ENCODE data around the gene MATN1. TPM values are rescaled to one million over a fixed set of nuclear protein-coding genes. Genes with fewer than 3 reads are reported as not detected.

MATN1 gene
- total and polyA plus RNA-seq, 4 donors = 0.50 to 1.4 (median 0.88) TPM

GRCh38 chr1:30701258-30701633 lies 22.1 kb downstream of the MATN1 start:
- WGBS (ENCODE audit: insufficient coverage) = 100% methylated on average over 2 of the region's 2 CpGs
- H3K4me1 ChIP-seq (ENCODE audit: control insufficient read depth, insufficient read depth, low read length) = peaks cover 35% of the 10 kb centered on the region
- no peak for DNase-seq (ENCODE audit: low read depth in 4 of 6, low spot score in 6 of 6)
- H3K27me3 ChIP-seq (ENCODE audit: control insufficient read depth, insufficient read depth, low read length) = no peaks in the 10 kb centered on the region
- no peak overlapping the region for H3K27ac ChIP-seq (ENCODE audit: low read depth, low read length)
- H3K4me3 ChIP-seq (ENCODE audit: low read depth, low read length) = no peak overlapping the region
- no peaks in the 10 kb centered on the region for H3K36me3 ChIP-seq (ENCODE audit: control insufficient read depth, insufficient read depth, low read length)
- H3K9me3 ChIP-seq (ENCODE audit: control insufficient read depth, insufficient read depth, low read length) = no peaks in the 10 kb centered on the region

- Histone ChIP-seq H3K27me3 (ENCODE audit: control insufficient read depth, insufficient read depth, low read length) (no peaks in the 10 kb centered on the region), H3K4me1 (ENCODE audit: control insufficient read depth, insufficient read depth, low read length) (peaks cover 35% of the 10 kb centered on the region), H3K27ac (ENCODE audit: low read depth, low read length) (no peak overlapping the region), H3K9me3 (ENCODE audit: control insufficient read depth, insufficient read depth, low read length) (no peaks in the 10 kb centered on the region), H3K4me3 (ENCODE audit: low read depth, low read length) (no peak overlapping the region), H3K36me3 (ENCODE audit: control insufficient read depth, insufficient read depth, low read length) (no peaks in the 10 kb centered on the region)
- DNase-seq (ENCODE audit: low read depth in 4 of 6, low spot score in 6 of 6) = no peak
- WGBS (ENCODE audit: insufficient coverage) = 79% methylated on average over 7 of the region's 7 CpGs
Measured at GRCh38 chr1:30700528-30701257, 22.7 kb downstream of the MATN1 start.

- H3K9me3 ChIP-seq (ENCODE audit: control insufficient read depth, insufficient read depth, low read length) = no peaks in the 10 kb centered on the region
- no peaks in the 10 kb centered on the region for H3K36me3 ChIP-seq (ENCODE audit: control insufficient read depth, insufficient read depth, low read length)
- 89% methylated on average over 1 of the region's 1 CpG for WGBS (ENCODE audit: insufficient coverage)
- H3K4me3 ChIP-seq (ENCODE audit: low read depth, low read length) = no peak overlapping the region
- H3K27ac ChIP-seq (ENCODE audit: low read depth, low read length) = no peak overlapping the region
- DNase-seq (ENCODE audit: low read depth in 4 of 6, low spot score in 6 of 6) = no peak
- no peaks in the 10 kb centered on the region for H3K27me3 ChIP-seq (ENCODE audit: control insufficient read depth, insufficient read depth, low read length)
- peaks cover 26% of the 10 kb centered on the region for H3K4me1 ChIP-seq (ENCODE audit: control insufficient read depth, insufficient read depth, low read length)
Measured at GRCh38 chr1:30699762-30700161, 23.6 kb downstream of the MATN1 start.

GRCh38 chr1:30698401-30698981 lies 24.9 kb downstream of the MATN1 start:
- Histone ChIP-seq H3K36me3 (ENCODE audit: control insufficient read depth, insufficient read depth, low read length) (no peaks in the 10 kb centered on the region), H3K9me3 (ENCODE audit: control insufficient read depth, insufficient read depth, low read length) (no peaks in the 10 kb centered on the region), H3K4me1 (ENCODE audit: control insufficient read depth, insufficient read depth, low read length) (peaks cover 20% of the 10 kb centered on the region), H3K27me3 (ENCODE audit: control insufficient read depth, insufficient read depth, low read length) (no peaks in the 10 kb centered on the region), H3K27ac (ENCODE audit: low read depth, low read length) (no peak overlapping the region), H3K4me3 (ENCODE audit: low read depth, low read length) (no peak overlapping the region)
- DNase-seq (ENCODE audit: low read depth in 4 of 6, low spot score in 6 of 6) = peak in 1 of 6 donors; percentile 68
- 54% methylated on average over 12 of the region's 17 CpGs for WGBS (ENCODE audit: insufficient coverage)

- no peaks in the 10 kb centered on the region for H3K36me3 ChIP-seq (ENCODE audit: control insufficient read depth, insufficient read depth, low read length)
- WGBS (ENCODE audit: insufficient coverage) = 56% methylated on average over 9 of the region's 9 CpGs
- no peaks in the 10 kb centered on the region for H3K9me3 ChIP-seq (ENCODE audit: control insufficient read depth, insufficient read depth, low read length)
- H3K27me3 ChIP-seq (ENCODE audit: control insufficient read depth, insufficient read depth, low read length) = no peaks in the 10 kb centered on the region
- peaks cover 20% of the 10 kb centered on the region for H3K4me1 ChIP-seq (ENCODE audit: control insufficient read depth, insufficient read depth, low read length)
- no peak overlapping the region for H3K4me3 ChIP-seq (ENCODE audit: low read depth, low read length)
- H3K27ac ChIP-seq (ENCODE audit: low read depth, low read length) = no peak overlapping the region
- DNase-seq (ENCODE audit: low read depth in 4 of 6, low spot score in 6 of 6) = no peak
Measured at GRCh38 chr1:30697571-30698376, 25.6 kb downstream of the MATN1 start.

- WGBS (ENCODE audit: insufficient coverage) = 85% methylated on average over 6 of the region's 6 CpGs
- Histone ChIP-seq H3K4me1 (ENCODE audit: control insufficient read depth, insufficient read depth, low read length) (peaks cover 20% of the 10 kb centered on the region), H3K4me3 (ENCODE audit: low read depth, low read length) (no peak overlapping the region), H3K27ac (ENCODE audit: low read depth, low read length) (no peak overlapping the region), H3K27me3 (ENCODE audit: control insufficient read depth, insufficient read depth, low read length) (no peaks in the 10 kb centered on the region), H3K36me3 (ENCODE audit: control insufficient read depth, insufficient read depth, low read length) (no peaks in the 10 kb centered on the region), H3K9me3 (ENCODE audit: control insufficient read depth, insufficient read depth, low read length) (no peaks in the 10 kb centered on the region)
- no peak for DNase-seq (ENCODE audit: low read depth in 4 of 6, low spot score in 6 of 6)
Measured at GRCh38 chr1:30696831-30697230, 26.6 kb downstream of the MATN1 start.

GRCh38 chr1:30695439-30695841 lies 27.9 kb downstream of the MATN1 start:
- DNase-seq (ENCODE audit: low read depth in 4 of 6, low spot score in 6 of 6) = no peak
- no peaks in the 10 kb centered on the region for H3K27me3 ChIP-seq (ENCODE audit: control insufficient read depth, insufficient read depth, low read length)
- H3K36me3 ChIP-seq (ENCODE audit: control insufficient read depth, insufficient read depth, low read length) = no peaks in the 10 kb centered on the region
- no peak overlapping the region for H3K4me3 ChIP-seq (ENCODE audit: low read depth, low read length)
- H3K9me3 ChIP-seq (ENCODE audit: control insufficient read depth, insufficient read depth, low read length) = no peaks in the 10 kb centered on the region
- H3K27ac ChIP-seq (ENCODE audit: low read depth, low read length) = no peak overlapping the region
- WGBS (ENCODE audit: insufficient coverage) = 83% methylated on average over 1 of the region's 6 CpGs
- peaks cover 18% of the 10 kb centered on the region for H3K4me1 ChIP-seq (ENCODE audit: control insufficient read depth, insufficient read depth, low read length)

GRCh38 chr1:30694280-30695175 lies 28.9 kb downstream of the MATN1 start:
- Histone ChIP-seq H3K27me3 (ENCODE audit: control insufficient read depth, insufficient read depth, low read length) (no peaks in the 10 kb centered on the region), H3K27ac (ENCODE audit: low read depth, low read length) (no peak overlapping the region), H3K4me1 (ENCODE audit: control insufficient read depth, insufficient read depth, low read length) (peaks cover 25% of the 10 kb centered on the region), H3K9me3 (ENCODE audit: control insufficient read depth, insufficient read depth, low read length) (no peaks in the 10 kb centered on the region), H3K36me3 (ENCODE audit: control insufficient read depth, insufficient read depth, low read length) (no peaks in the 10 kb centered on the region), H3K4me3 (ENCODE audit: low read depth, low read length) (no peak overlapping the region)
- 78% methylated on average over 5 of the region's 8 CpGs for WGBS (ENCODE audit: insufficient coverage)
- peak in 1 of 6 donors; percentile 47 for DNase-seq (ENCODE audit: low read depth in 4 of 6, low spot score in 6 of 6)

GRCh38 chr1:30693822-30694221 lies 29.6 kb downstream of the MATN1 start:
- Histone ChIP-seq H3K27me3 (ENCODE audit: control insufficient read depth, insufficient read depth, low read length) (no peaks in the 10 kb centered on the region), H3K36me3 (ENCODE audit: control insufficient read depth, insufficient read depth, low read length) (no peaks in the 10 kb centered on the region), H3K4me3 (ENCODE audit: low read depth, low read length) (no peak overlapping the region), H3K27ac (ENCODE audit: low read depth, low read length) (no peak overlapping the region), H3K4me1 (ENCODE audit: control insufficient read depth, insufficient read depth, low read length) (peaks cover 29% of the 10 kb centered on the region), H3K9me3 (ENCODE audit: control insufficient read depth, insufficient read depth, low read length) (no peaks in the 10 kb centered on the region)
- 60% methylated on average over 1 of the region's 5 CpGs for WGBS (ENCODE audit: insufficient coverage)
- no peak for DNase-seq (ENCODE audit: low read depth in 4 of 6, low spot score in 6 of 6)
